Pancreas (tissue), 10 donors: ENCODE results near the gene AP1S1. TPM values are rescaled to one million over a fixed set of nuclear protein-coding genes. Genes with fewer than 3 reads are reported as not detected.

Source experiments
- ATAC-seq, 4 donors: fragments of 200-7000 bp; cut with Tn5 transposase; one replicate each; pipeline versions ENCODE4 v1.8.0 to v1.9.1; 2020; ENCODE audit warnings: mild to moderate bottlenecking in 4 of 4, moderate library complexity in 4 of 4
- DNase-seq, 6 donors: peaks; one replicate each; pipeline ENCODE4 v3.0.0-alpha.2; 2020
- FAIRE-seq: peaks from 2 replicates; lab custom pipeline; 2012; peaks lifted over from hg19 to GRCh38; lab: Jason Lieb, UNC
- H3K27ac ChIP-seq, 4 donors: fragments of 200-600 bp; sonication (generic); 1 replicate in 3 of 4; 2 replicates in 1 of 4; pipeline versions ENCODE4 v1.5.0 to v1.8.0; 2020
- H3K27me3 ChIP-seq, 4 donors: fragments of 200-600 bp; one replicate each; pipeline ENCODE4 v1.8.0; 2021
- H3K36me3 ChIP-seq, 3 donors: fragments of 200-600 bp; sonication (generic) in 1 of 3; one replicate each; pipeline versions ENCODE4 v1.5.0 to v1.8.0; 2020 to 2021
- H3K4me1 ChIP-seq, 3 donors: fragments of 200-600 bp; one replicate each; pipeline ENCODE4 v1.8.0; 2021
- H3K4me3 ChIP-seq, 4 donors: fragments of 200-600 bp; sonication (generic) in 2 of 4; one replicate each; pipeline versions ENCODE4 v1.5.0 to v1.8.0; 2020 to 2021
- H3K9me3 ChIP-seq, 4 donors: fragments of 200-600 bp; one replicate each; pipeline ENCODE4 v1.8.0; 2021
- CTCF ChIP-seq, 4 donors: fragments of 200-600 bp; sonication (generic) in 3 of 4; IDR thresholded peaks; one replicate each; pipeline versions ENCODE4 v1.5.0 to v1.8.0; 2021; ENCODE audit warnings: antibody characterized with exemption in 4 of 4
- WGBS, 2 donors: extraction: QIAGEN DNeasy Blood & Tissue Kit; methylation state at CpG; one replicate each; pipeline ENCODE4 v1.1.7; 2013; 5-methylcytosine and 5-hydroxymethylcytosine counted together
- intact Hi-C, 3 donors: fragments of 100-400 bp; cut with DNase I; formaldehyde crosslinking; loops; one replicate each; pipeline versions ENCODE4 v1.11.1 to v1.14.2; 2022
- polyA plus RNA-seq, 2 donors: library from polyadenylated mRNA; stranded (reverse); fragments of 200-250 nt; gene quantifications; one replicate each; pipeline ENCODE4 v1.2.3, GENCODE V29; 2013
- total RNA-seq, 6 donors: library from RNA; stranded (reverse); fragmentation: NEBNext Ultra II Directional in 4 of 6; extraction: Animal tissue kit (Norgen Biotek cat#: 25700) in 4 of 6; gene quantifications; one replicate each; pipeline versions ENCODE4 v1.2.1 to v1.2.4, GENCODE V29; 2021 to 2023
- donor health status: healthy with polysubstance abuse.
- donor health status: DM: no; HTN: no; CAD: no; lungs with moderate emphysema.
- donor health status: DM: no; HTN: no; CAD: no.
- donor health status: control.
- donor health status: control.
- donor health status: Bipolar disorder and iron deficiency.
- donor health status: DM: yes; HTN: yes; CAD: no.
- donor health status: DM: no; HTN: no; CAD: no.
- donor health status: DM: no; HTN: no; CAD: no.
- donor health status: DM: yes; HTN: yes; CAD: no.

AP1S1 gene
- total and polyA plus RNA-seq, 8 donors, result 12.0 to 34.7 (median 19.2) TPM

GRCh38 chr7:101123703-101124068 is 30.6 kb upstream of the AP1S1 start:
- intact Hi-C loops, result no loop called here
- DNase-seq, result no peak
- no peak for FAIRE-seq
- Histone ChIP-seq H3K27me3 (no peaks in the 10 kb centered on the region), H3K4me1 (no peaks in the 10 kb centered on the region), H3K9me3 (no peaks in the 10 kb centered on the region), H3K4me3 (no peak overlapping the region), H3K27ac (no peak overlapping the region), H3K36me3 (no peaks in the 10 kb centered on the region)
- WGBS, 2 donors, result 71 to 75% methylated on average over 3 of the region's 3 CpGs
- no peak for ATAC-seq
- no peak for TF ChIP-seq CTCF (IDR thresholded peaks at IDR 0.05)

GRCh38 chr7:101124376-101125056 is 29.8 kb upstream of the AP1S1 start:
- WGBS, 2 donors, result 45 to 46% methylated on average over 7 of the region's 7 CpGs
- no peak for FAIRE-seq

DNA sequence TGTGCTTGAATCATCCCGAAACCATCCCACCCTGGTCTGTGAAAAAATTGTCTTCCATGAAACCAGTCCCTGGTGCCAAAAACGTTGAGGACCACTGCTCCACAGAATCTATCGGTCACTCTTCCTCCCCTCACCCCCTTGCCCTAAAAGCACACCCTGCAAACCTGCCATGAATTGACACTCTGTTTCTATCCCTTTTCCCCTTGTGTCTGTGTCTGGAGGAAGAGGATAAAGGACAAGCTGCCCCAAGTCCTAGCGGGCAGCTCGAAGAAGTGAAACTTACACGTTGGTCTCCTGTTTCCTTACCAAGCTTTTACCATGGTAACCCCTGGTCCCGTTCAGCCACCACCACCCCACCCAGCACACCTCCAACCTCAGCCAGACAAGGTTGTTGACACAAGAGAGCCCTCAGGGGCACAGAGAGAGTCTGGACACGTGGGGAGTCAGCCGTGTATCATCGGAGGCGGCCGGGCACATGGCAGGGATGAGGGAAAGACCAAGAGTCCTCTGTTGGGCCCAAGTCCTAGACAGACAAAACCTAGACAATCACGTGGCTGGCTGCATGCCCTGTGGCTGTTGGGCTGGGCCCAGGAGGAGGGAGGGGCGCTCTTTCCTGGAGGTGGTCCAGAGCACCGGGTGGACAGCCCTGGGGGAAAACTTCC is 28.2 kb upstream of the AP1S1 start:
- Histone ChIP-seq H3K36me3 (no peaks in the 10 kb centered on the region), H3K9me3 (no peaks in the 10 kb centered on the region), H3K4me3 (no peak overlapping the region), H3K27ac (peak overlapping the region in 2 of 4 donors; percentile 10 to 18), H3K4me1 (no peaks in the 10 kb centered on the region), H3K27me3 (no peaks in the 10 kb centered on the region)
- no peak for TF ChIP-seq CTCF (IDR thresholded peaks at IDR 0.05)
- peak in 4 of 6 donors; percentile 10 to 56 (median 50) for DNase-seq
- intact Hi-C loops, result no loop called here
- 30 to 38% methylated on average over 15 of the region's 15 CpGs for WGBS, 2 donors
- ATAC-seq, result peak; percentile 31 to 57 (median 46)
- no peak for FAIRE-seq

More at GRCh38 chr7:101124376-101125056, 29.8 kb upstream of the AP1S1 start:
- DNase-seq (no peak), ATAC-seq (peak in 1 of 4 donors; percentile 6)
- intact Hi-C loops, result no loop called here
- no peak overlapping the region for H3K4me3 ChIP-seq
- H3K4me1 ChIP-seq, result no peaks in the 10 kb centered on the region
- H3K36me3 ChIP-seq, result no peaks in the 10 kb centered on the region
- H3K9me3 ChIP-seq, result no peaks in the 10 kb centered on the region
- no peak for TF ChIP-seq CTCF (IDR thresholded peaks at IDR 0.05)
- H3K27me3 ChIP-seq, result no peaks in the 10 kb centered on the region
- no peak overlapping the region for H3K27ac ChIP-seq

- Histone ChIP-seq H3K4me1 (no peaks in the 10 kb centered on the region), H3K27ac (peak within 1 kb of the TSS in 2 of 4 donors; percentile 10 to 18), H3K36me3 (no peaks in the 10 kb centered on the region), H3K4me3 (peak within 1 kb of the TSS in 1 of 4 donors; percentile 18), H3K9me3 (no peaks in the 10 kb centered on the region), H3K27me3 (no peaks in the 10 kb centered on the region)
- no peak for FAIRE-seq
- peak; percentile 56 to 83 (median 70) for ATAC-seq
- intact Hi-C loops, result no loop called here
- WGBS, 2 donors, result 6 to 7% methylated on average over 22 of the region's 22 CpGs
- DNase-seq, result peak in 4 of 6 donors; percentile 33 to 70 (median 48)
- no peak for TF ChIP-seq CTCF (IDR thresholded peaks at IDR 0.05)
Measured at GRCh38 chr7:101126651-101127459, 27.4 kb upstream of the AP1S1 start, which contains the start of gene SERPINE1. Gene SERPINE1, plus strand, starts transcription at chr7:101127104. Its CDS starts 1,290 bp downstream, at chr7:101128394.
